Tibial nerve (tissue), 4 donors: ENCODE results near the gene GAREM1.

Source experiments
- CTCF ChIP-seq, 5 experiments: fragments of 200-600 bp in 3 of 5; fragments of 450-650 bp in 2 of 5; sonication (generic) in 3 of 5; IDR thresholded peaks; one replicate each; pipeline ENCODE4 v1.5.1; 2016 to 2019; ENCODE audit warnings: antibody characterized with exemption in 5 of 5, mild to moderate bottlenecking in 3 of 5, moderate library complexity in 2 of 5
- EP300 ChIP-seq, 2 donors: sonication (generic); formaldehyde crosslinking; IDR thresholded peaks; one replicate each; pipeline ENCODE4 v1.6.1; 2017; ENCODE audit warnings: antibody characterized with exemption in 2 of 2, mild to moderate bottlenecking in 1 of 2

GRCh38 chr18:32455361-32455760 is 15.3 kb downstream of the GAREM1 start:
- TF ChIP-seq CTCF (IDR thresholded peaks at IDR 0.05) (no peak), EP300 (IDR thresholded peaks at IDR 0.05) (no peak)
